GM12878 (cell line): ENCODE results near the gene HECTD2.

Experiments used
- CTCF ChIP-seq, 3 experiments: IDR thresholded peaks in 2 of 3; conservative IDR thresholded peaks in 1 of 3; 2 replicates each; pipeline ENCODE4 v1.5.1; 2011; ENCODE audit warnings: low read depth in 3 of 3, low read length in 3 of 3, mild to moderate bottlenecking in 3 of 3, control low read depth in 2 of 3, moderate library complexity in 2 of 3, inconsistent platforms in 1 of 3, mixed read lengths in 1 of 3; ENCODE audit not compliant: control insufficient read depth in 2 of 3, insufficient read depth in 1 of 3; ENCODE audit errors: extremely low read depth in 1 of 3
- CUX1 ChIP-seq: IDR thresholded peaks from 2 replicates; pipeline ENCODE4 v1.6.1; 2012; ENCODE audit warnings: improper control_type of control experiment, low read depth, low read length; ENCODE audit not compliant: insufficient replicate concordance
- IRF4 ChIP-seq: IDR thresholded peaks from 2 replicates; pipeline ENCODE4 v1.6.1; 2011; ENCODE audit warnings: low read depth, low read length
- MAX ChIP-seq: IDR thresholded peaks from 2 replicates; pipeline ENCODE4 v1.6.1; 2012; ENCODE audit warnings: low read depth, low read length, improper control_type of control experiment
- MXI1 ChIP-seq: fragments of 150-350 bp; IDR thresholded peaks from 2 replicates; pipeline ENCODE4 v1.6.1; 2011; ENCODE audit warnings: low read depth, mild to moderate bottlenecking, inconsistent platforms, low read length, improper control_type of control experiment
- MYC ChIP-seq: IDR thresholded peaks from 2 replicates; pipeline ENCODE4 v1.6.1; 2011; ENCODE audit warnings: mild to moderate bottlenecking, low read length, moderate library complexity, inconsistent platforms; ENCODE audit not compliant: insufficient read depth, insufficient replicate concordance, insufficient read length, severe bottlenecking
- POLR2A ChIP-seq: IDR thresholded peaks from 2 replicates; pipeline ENCODE4 v1.6.1; 2011; ENCODE audit warnings: low read depth, mild to moderate bottlenecking, low read length
- SP1 ChIP-seq: IDR thresholded peaks from one replicate; pipeline ENCODE4 v1.6.1; 2011; ENCODE audit warnings: low read depth, low read length
- YY1 ChIP-seq: IDR thresholded peaks from 2 replicates; pipeline ENCODE4 v1.6.1; 2011; ENCODE audit warnings: low read depth, mild to moderate bottlenecking, low read length
- TF ChIP-seq, protein P1 (sequence below): IDR thresholded peaks from 2 replicates; pipeline ENCODE4 v1.6.1; 2011; ENCODE audit warnings: low read depth, low read length, improper control_type of control experiment, borderline replicate concordance

DNA sequence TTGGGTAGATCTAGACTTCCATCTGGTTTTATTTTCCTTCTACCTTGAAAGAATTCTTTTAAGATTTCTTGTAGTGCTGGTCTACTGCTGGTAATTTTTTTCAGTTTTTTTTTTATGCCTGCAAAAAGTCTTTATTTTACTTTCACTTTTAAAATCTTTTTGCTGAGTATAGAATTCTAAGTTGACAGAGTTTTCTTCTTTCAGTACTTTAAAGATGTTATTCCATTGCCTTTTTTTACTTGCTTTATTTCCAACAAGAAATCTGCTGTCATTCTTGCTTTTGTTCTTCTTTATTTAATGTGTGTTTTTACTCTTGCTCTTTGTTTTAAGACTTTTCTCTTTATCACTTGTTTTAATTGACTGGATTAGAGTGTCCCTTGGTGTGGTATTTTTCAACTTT lies 36.1 kb upstream of the HECTD2 start:
- TF ChIP-seq POLR2A (no peak), IRF4 (no peak), YY1 (no peak), SP1 (no peak), CTCF (IDR thresholded peaks at IDR 0.05 in 2 of 3, conservative IDR thresholded peaks at IDR 0.05 in 1 of 3; ENCODE audit: control insufficient read depth in 2 of 3, extremely low read depth in 1 of 3, insufficient read depth in 1 of 3, low read depth in 3 of 3, low read length in 3 of 3) (no peak), MAX (no peak), CUX1 (no peak), MYC (no peak), MXI1 (no peak)
- TF ChIP-seq, protein P1, sequence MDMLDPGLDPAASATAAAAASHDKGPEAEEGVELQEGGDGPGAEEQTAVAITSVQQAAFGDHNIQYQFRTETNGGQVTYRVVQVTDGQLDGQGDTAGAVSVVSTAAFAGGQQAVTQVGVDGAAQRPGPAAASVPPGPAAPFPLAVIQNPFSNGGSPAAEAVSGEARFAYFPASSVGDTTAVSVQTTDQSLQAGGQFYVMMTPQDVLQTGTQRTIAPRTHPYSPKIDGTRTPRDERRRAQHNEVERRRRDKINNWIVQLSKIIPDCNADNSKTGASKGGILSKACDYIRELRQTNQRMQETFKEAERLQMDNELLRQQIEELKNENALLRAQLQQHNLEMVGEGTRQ, result no peak
